ENCODE data around the gene APLF.

DNA sequence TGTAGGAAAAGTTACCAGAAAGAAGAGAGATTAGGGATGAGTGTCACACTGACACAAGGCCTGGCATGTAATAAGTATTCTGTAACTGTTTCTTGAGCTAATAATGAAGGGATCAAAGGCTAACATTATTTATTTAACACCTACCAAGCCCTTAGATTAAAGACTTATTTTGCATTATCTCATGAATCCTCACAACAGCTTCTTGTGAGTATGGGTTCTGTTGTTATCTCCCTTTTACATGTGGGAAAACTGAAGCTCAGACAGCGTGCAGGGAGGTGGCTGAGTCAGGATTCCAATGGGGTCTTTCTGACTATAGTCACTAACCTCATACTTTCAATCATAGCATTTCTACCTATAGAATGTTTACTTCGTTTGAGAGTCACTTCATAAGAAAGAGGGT lies 97.0 kb downstream of the APLF start:
- TF ChIP-seq, protein P1, sequence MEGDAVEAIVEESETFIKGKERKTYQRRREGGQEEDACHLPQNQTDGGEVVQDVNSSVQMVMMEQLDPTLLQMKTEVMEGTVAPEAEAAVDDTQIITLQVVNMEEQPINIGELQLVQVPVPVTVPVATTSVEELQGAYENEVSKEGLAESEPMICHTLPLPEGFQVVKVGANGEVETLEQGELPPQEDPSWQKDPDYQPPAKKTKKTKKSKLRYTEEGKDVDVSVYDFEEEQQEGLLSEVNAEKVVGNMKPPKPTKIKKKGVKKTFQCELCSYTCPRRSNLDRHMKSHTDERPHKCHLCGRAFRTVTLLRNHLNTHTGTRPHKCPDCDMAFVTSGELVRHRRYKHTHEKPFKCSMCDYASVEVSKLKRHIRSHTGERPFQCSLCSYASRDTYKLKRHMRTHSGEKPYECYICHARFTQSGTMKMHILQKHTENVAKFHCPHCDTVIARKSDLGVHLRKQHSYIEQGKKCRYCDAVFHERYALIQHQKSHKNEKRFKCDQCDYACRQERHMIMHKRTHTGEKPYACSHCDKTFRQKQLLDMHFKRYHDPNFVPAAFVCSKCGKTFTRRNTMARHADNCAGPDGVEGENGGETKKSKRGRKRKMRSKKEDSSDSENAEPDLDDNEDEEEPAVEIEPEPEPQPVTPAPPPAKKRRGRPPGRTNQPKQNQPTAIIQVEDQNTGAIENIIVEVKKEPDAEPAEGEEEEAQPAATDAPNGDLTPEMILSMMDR (IDR thresholded peaks at IDR 0.05; ENCODE audit: poor library complexity), result no peak
- TF ChIP-seq EZH2 (IDR thresholded peaks at IDR 0.05; ENCODE audit: borderline replicate concordance) (no peak), EZH2phosphoT487 (IDR thresholded peaks at IDR 0.05; ENCODE audit: low read depth, severe bottlenecking, unreplicated experiment) (no peak)
